Cardiac septum (tissue), 1 donor: ENCODE data around the gene SPACA7. TPM values are rescaled to one million over a fixed set of nuclear protein-coding genes. Genes with fewer than 3 reads are reported as not detected.

Experiments
- DNase-seq: peaks from one replicate; pipeline ENCODE4 v3.0.0-alpha.2; 2020; ENCODE audit warnings: low spot score
- intact Hi-C: fragments of 100-400 bp; cut with DNase I; formaldehyde crosslinking; loops from one replicate; pipeline ENCODE4 v1.14.0; 2022
- long read RNA-seq: library from polyadenylated mRNA; unstranded; transcript quantifications from one replicate; pipeline ENCODE4 v2.0.0, GENCODE V29; 2021
- total RNA-seq: library from RNA; stranded (reverse); fragmentation: NEBNext Ultra II Directional; extraction: Animal tissue kit (Norgen Biotek cat#: 25700); gene quantifications from one replicate; pipeline ENCODE4 v1.2.1, GENCODE V29; 2021
- donor health status: DM: no; HTN: no; CAD: no.

The SPACA7 gene
- not detected for total RNA-seq
- long read RNA-seq = 0 reads

GRCh38 chr13:112376050-112376681, at the start of gene SPACA7:
TSS of gene SPACA7 (plus strand) at chr13:112376355. CDS start at chr13:112376386, 31 bp downstream.
- DNase-seq = no peak
- intact Hi-C loops = no loop called here

- intact Hi-C loops = no loop called here
- no peak for DNase-seq
Observed at GRCh38 chr13:112326821-112327370, 49.3 kb upstream of the SPACA7 start.

- intact Hi-C loops = no loop called here
- no peak for DNase-seq
Observed at GRCh38 chr13:112328936-112329335, 47.2 kb upstream of the SPACA7 start.

- intact Hi-C loops = no loop called here
- no peak for DNase-seq
Observed at GRCh38 chr13:112329376-112329775, 46.8 kb upstream of the SPACA7 start.

- intact Hi-C loops = no loop called here
- no peak for DNase-seq
Observed at GRCh38 chr13:112330066-112330465, 46.1 kb upstream of the SPACA7 start.

GRCh38 chr13:112330479-112331381, 45.4 kb upstream of the SPACA7 start:
- intact Hi-C loops = no loop called here
- DNase-seq = no peak

- intact Hi-C loops = no loop called here
- no peak for DNase-seq
Observed at GRCh38 chr13:112331675-112332074, 44.5 kb upstream of the SPACA7 start.

- intact Hi-C loops = no loop called here
- no peak for DNase-seq
Observed at GRCh38 chr13:112332727-112333126, 43.4 kb upstream of the SPACA7 start.

- intact Hi-C loops = no loop called here
- DNase-seq = no peak
Observed at GRCh38 chr13:112333756-112334543, 42.2 kb upstream of the SPACA7 start.

GRCh38 chr13:112335135-112335534, 41.0 kb upstream of the SPACA7 start:
- DNase-seq = no peak
- intact Hi-C loops = no loop called here

- DNase-seq = no peak
- intact Hi-C loops = no loop called here
Observed at GRCh38 chr13:112341446-112341845, 34.7 kb upstream of the SPACA7 start.

- no peak for DNase-seq
- intact Hi-C loops = no loop called here
Observed at GRCh38 chr13:112341976-112342735, 34.0 kb upstream of the SPACA7 start.

GRCh38 chr13:112342841-112343361, 33.3 kb upstream of the SPACA7 start:
- no peak for DNase-seq
- intact Hi-C loops = no loop called here

- no peak for DNase-seq
- intact Hi-C loops = no loop called here
Observed at GRCh38 chr13:112343591-112343990, 32.6 kb upstream of the SPACA7 start.

GRCh38 chr13:112345826-112346172, 30.4 kb upstream of the SPACA7 start:
- no peak for DNase-seq
- intact Hi-C loops = no loop called here

- DNase-seq = no peak
- intact Hi-C loops = no loop called here
Observed at GRCh38 chr13:112346173-112346898, 29.8 kb upstream of the SPACA7 start.

GRCh38 chr13:112346899-112347229, 29.3 kb upstream of the SPACA7 start:
- intact Hi-C loops = no loop called here
- DNase-seq = no peak

GRCh38 chr13:112347986-112348385, 28.2 kb upstream of the SPACA7 start:
- DNase-seq = no peak
- intact Hi-C loops = no loop called here
